Gastroesophageal sphincter (tissue), 3 donors: Measurements from ENCODE around the gene APBB3.

Experiments used
- CTCF ChIP-seq, 4 experiments: fragments of 200-600 bp in 2 of 4; fragments of 450-650 bp in 2 of 4; sonication (generic) in 1 of 4; IDR thresholded peaks; one replicate each; pipeline ENCODE4 v1.5.1; 2017 to 2019; ENCODE audit warnings: antibody characterized with exemption in 4 of 4, mild to moderate bottlenecking in 2 of 4, moderate library complexity in 2 of 4
- POLR2AphosphoS5 ChIP-seq: sonication (generic); formaldehyde crosslinking; IDR thresholded peaks from one replicate; pipeline ENCODE4 v1.6.1; 2017; ENCODE audit warnings: antibody characterized with exemption

GRCh38 chr5:140569197-140569596, 4.8 kb upstream of the APBB3 start:
- no peak for TF ChIP-seq POLR2AphosphoS5
- no peak for TF ChIP-seq CTCF (IDR thresholded peaks at IDR 0.05)
